PC-9 (cell line): ENCODE measurements around the gene NDUFV3.

Source experiments
- EZH2 ChIP-seq: fragments of 200-600 bp; sonication (generic); IDR thresholded peaks from 2 replicates; pipeline ENCODE4 v1.8.0; 2017; ENCODE audit warnings: antibody characterized with exemption, low read depth
- TF ChIP-seq, protein P1 (sequence below): fragments of 200-600 bp; sonication (generic); conservative IDR thresholded peaks from 2 replicates; pipeline ENCODE4 v1.6.1; 2017; ENCODE audit warnings: mixed run types, antibody characterized with exemption, mild to moderate bottlenecking, moderate library complexity

- TF ChIP-seq, protein P1, sequence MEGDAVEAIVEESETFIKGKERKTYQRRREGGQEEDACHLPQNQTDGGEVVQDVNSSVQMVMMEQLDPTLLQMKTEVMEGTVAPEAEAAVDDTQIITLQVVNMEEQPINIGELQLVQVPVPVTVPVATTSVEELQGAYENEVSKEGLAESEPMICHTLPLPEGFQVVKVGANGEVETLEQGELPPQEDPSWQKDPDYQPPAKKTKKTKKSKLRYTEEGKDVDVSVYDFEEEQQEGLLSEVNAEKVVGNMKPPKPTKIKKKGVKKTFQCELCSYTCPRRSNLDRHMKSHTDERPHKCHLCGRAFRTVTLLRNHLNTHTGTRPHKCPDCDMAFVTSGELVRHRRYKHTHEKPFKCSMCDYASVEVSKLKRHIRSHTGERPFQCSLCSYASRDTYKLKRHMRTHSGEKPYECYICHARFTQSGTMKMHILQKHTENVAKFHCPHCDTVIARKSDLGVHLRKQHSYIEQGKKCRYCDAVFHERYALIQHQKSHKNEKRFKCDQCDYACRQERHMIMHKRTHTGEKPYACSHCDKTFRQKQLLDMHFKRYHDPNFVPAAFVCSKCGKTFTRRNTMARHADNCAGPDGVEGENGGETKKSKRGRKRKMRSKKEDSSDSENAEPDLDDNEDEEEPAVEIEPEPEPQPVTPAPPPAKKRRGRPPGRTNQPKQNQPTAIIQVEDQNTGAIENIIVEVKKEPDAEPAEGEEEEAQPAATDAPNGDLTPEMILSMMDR = no peak
- no peak for TF ChIP-seq EZH2
Observed at GRCh38 chr21:42892582-42892930, 553 bp upstream of the NDUFV3 start.
